ENCODE results near the gene TRPV3. TPM values are rescaled to one million over a fixed set of nuclear protein-coding genes. Genes with fewer than 3 reads are reported as not detected.

TRPV3 gene
- total and polyA plus RNA-seq, 9 of the 15 experiments (the other 6 are each of a cell fraction or from before 2014, with no cell fraction given) = 0.03 to 0.42 (median 0.11) TPM; not detected in 1

DNA sequence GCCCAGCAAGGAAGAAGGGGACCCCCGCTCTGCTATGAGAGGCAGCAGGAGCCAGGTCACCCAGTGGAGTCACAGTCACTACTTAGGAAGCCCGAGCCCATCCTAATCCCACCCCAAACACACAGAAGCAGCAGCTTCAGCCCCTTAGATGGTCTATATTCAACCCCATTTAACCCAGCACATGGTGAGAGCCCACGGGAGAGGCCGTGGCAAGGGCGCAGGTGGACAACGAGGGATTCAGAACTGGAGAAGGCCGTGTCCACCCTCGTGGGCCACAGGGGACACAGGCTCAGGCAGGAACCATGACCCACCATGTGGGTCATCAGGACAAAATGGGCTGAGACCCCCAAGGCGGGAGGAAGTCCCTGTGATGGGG, 1.6 kb upstream of the TRPV3 start:
- 26% methylated on average over 3 of the region's 9 CpGs for WGBS (ENCODE audit: insufficient coverage, low coverage, missing lambda C conversion rate)
- no peak overlapping the region for H3K4me2 ChIP-seq (ENCODE audit: insufficient read depth, low read length)
- no peak overlapping the region for H2AFZ ChIP-seq (ENCODE audit: low read depth, low read length)
- CTCF ChIA-PET (ENCODE audit: low intra/inter-chr PET ratio) = no interaction called here
- no peak overlapping the region for H3K4me3 ChIP-seq
- no peaks in the 10 kb centered on the region for H3K79me2 ChIP-seq (ENCODE audit: control insufficient read depth, insufficient read depth, low read length)
- no peak overlapping the region for H3K9ac ChIP-seq (ENCODE audit: insufficient read depth in 1 of 2, low read depth in 2 of 2, low read length in 2 of 2)
- H3K9me1 ChIP-seq (ENCODE audit: control insufficient read depth, insufficient read depth, low read length) = peaks cover 4% of the 10 kb centered on the region
- POLR2A ChIA-PET = no interaction called here
- H3K36me3 ChIP-seq (ENCODE audit: control insufficient read depth, insufficient read depth, low read length) = no peaks in the 10 kb centered on the region
- no peak for DNase-seq (ENCODE audit: extremely low read depth in 1 of 4, low spot score in 3 of 4)
- H3K27me3 ChIP-seq (ENCODE audit: control insufficient read depth in 2 of 2, insufficient read depth in 2 of 2, low read length in 2 of 2) = peaks cover 0 to 11% of the 10 kb centered on the region in 2 experiments; a peak in 2 of 5 replicates
- H3K27ac ChIP-seq (ENCODE audit: extremely low read depth, low read depth, low read length) = no peak overlapping the region
- no peaks in the 10 kb centered on the region for H3K9me3 ChIP-seq (replicated peaks; ENCODE audit: control insufficient read depth, insufficient read depth, low read depth, low read length)
- no peak for ATAC-seq
- no TSS peak for BruUV-seq (replicated peaks)
- no peak for FAIRE-seq
- H4K20me1 ChIP-seq (replicated peaks; ENCODE audit: control insufficient read depth, insufficient read depth, low read length) = no peaks in the 10 kb centered on the region; the same call in 1 of the 2 replicates
- H3K4me1 ChIP-seq (replicated peaks in 1 of 2; ENCODE audit: control insufficient read depth in 2 of 2, insufficient read depth in 2 of 2, low read length in 2 of 2) = peaks cover 11 to 24% of the 10 kb centered on the region in 2 experiments
- in situ Hi-C loops (cut with MboI) (no loop called here), intact Hi-C loops (cut with micrococcal nuclease) (no loop called here)
- no peak for TF ChIP-seq ARNT (IDR thresholded peaks at IDR 0.05)
- no peak for TF ChIP-seq RNF2 (IDR thresholded peaks at IDR 0.05)
- no peak for TF ChIP-seq ZNF707 (CRISPR knock-in tag; conservative IDR thresholded peaks at IDR 0.05)
- TF ChIP-seq, protein P1, sequence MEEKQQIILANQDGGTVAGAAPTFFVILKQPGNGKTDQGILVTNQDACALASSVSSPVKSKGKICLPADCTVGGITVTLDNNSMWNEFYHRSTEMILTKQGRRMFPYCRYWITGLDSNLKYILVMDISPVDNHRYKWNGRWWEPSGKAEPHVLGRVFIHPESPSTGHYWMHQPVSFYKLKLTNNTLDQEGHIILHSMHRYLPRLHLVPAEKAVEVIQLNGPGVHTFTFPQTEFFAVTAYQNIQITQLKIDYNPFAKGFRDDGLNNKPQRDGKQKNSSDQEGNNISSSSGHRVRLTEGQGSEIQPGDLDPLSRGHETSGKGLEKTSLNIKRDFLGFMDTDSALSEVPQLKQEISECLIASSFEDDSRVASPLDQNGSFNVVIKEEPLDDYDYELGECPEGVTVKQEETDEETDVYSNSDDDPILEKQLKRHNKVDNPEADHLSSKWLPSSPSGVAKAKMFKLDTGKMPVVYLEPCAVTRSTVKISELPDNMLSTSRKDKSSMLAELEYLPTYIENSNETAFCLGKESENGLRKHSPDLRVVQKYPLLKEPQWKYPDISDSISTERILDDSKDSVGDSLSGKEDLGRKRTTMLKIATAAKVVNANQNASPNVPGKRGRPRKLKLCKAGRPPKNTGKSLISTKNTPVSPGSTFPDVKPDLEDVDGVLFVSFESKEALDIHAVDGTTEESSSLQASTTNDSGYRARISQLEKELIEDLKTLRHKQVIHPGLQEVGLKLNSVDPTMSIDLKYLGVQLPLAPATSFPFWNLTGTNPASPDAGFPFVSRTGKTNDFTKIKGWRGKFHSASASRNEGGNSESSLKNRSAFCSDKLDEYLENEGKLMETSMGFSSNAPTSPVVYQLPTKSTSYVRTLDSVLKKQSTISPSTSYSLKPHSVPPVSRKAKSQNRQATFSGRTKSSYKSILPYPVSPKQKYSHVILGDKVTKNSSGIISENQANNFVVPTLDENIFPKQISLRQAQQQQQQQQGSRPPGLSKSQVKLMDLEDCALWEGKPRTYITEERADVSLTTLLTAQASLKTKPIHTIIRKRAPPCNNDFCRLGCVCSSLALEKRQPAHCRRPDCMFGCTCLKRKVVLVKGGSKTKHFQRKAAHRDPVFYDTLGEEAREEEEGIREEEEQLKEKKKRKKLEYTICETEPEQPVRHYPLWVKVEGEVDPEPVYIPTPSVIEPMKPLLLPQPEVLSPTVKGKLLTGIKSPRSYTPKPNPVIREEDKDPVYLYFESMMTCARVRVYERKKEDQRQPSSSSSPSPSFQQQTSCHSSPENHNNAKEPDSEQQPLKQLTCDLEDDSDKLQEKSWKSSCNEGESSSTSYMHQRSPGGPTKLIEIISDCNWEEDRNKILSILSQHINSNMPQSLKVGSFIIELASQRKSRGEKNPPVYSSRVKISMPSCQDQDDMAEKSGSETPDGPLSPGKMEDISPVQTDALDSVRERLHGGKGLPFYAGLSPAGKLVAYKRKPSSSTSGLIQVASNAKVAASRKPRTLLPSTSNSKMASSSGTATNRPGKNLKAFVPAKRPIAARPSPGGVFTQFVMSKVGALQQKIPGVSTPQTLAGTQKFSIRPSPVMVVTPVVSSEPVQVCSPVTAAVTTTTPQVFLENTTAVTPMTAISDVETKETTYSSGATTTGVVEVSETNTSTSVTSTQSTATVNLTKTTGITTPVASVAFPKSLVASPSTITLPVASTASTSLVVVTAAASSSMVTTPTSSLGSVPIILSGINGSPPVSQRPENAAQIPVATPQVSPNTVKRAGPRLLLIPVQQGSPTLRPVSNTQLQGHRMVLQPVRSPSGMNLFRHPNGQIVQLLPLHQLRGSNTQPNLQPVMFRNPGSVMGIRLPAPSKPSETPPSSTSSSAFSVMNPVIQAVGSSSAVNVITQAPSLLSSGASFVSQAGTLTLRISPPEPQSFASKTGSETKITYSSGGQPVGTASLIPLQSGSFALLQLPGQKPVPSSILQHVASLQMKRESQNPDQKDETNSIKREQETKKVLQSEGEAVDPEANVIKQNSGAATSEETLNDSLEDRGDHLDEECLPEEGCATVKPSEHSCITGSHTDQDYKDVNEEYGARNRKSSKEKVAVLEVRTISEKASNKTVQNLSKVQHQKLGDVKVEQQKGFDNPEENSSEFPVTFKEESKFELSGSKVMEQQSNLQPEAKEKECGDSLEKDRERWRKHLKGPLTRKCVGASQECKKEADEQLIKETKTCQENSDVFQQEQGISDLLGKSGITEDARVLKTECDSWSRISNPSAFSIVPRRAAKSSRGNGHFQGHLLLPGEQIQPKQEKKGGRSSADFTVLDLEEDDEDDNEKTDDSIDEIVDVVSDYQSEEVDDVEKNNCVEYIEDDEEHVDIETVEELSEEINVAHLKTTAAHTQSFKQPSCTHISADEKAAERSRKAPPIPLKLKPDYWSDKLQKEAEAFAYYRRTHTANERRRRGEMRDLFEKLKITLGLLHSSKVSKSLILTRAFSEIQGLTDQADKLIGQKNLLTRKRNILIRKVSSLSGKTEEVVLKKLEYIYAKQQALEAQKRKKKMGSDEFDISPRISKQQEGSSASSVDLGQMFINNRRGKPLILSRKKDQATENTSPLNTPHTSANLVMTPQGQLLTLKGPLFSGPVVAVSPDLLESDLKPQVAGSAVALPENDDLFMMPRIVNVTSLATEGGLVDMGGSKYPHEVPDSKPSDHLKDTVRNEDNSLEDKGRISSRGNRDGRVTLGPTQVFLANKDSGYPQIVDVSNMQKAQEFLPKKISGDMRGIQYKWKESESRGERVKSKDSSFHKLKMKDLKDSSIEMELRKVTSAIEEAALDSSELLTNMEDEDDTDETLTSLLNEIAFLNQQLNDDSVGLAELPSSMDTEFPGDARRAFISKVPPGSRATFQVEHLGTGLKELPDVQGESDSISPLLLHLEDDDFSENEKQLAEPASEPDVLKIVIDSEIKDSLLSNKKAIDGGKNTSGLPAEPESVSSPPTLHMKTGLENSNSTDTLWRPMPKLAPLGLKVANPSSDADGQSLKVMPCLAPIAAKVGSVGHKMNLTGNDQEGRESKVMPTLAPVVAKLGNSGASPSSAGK (IDR thresholded peaks at IDR 0.05) = no peak
- TF ChIP-seq, protein P2, sequence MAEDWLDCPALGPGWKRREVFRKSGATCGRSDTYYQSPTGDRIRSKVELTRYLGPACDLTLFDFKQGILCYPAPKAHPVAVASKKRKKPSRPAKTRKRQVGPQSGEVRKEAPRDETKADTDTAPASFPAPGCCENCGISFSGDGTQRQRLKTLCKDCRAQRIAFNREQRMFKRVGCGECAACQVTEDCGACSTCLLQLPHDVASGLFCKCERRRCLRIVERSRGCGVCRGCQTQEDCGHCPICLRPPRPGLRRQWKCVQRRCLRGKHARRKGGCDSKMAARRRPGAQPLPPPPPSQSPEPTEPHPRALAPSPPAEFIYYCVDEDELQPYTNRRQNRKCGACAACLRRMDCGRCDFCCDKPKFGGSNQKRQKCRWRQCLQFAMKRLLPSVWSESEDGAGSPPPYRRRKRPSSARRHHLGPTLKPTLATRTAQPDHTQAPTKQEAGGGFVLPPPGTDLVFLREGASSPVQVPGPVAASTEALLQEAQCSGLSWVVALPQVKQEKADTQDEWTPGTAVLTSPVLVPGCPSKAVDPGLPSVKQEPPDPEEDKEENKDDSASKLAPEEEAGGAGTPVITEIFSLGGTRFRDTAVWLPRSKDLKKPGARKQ (CRISPR knock-in tag; IDR thresholded peaks at IDR 0.05) = no peak
- TF ChIP-seq ESRRB (CRISPR knock-in tag; IDR thresholded peaks at IDR 0.05; ENCODE audit: borderline replicate concordance) = no peak
- no peak for TF ChIP-seq ZNF174 (CRISPR knock-in tag; IDR thresholded peaks at IDR 0.05)
- TF ChIP-seq ZSCAN29 (IDR thresholded peaks at IDR 0.05) = no peak
- no peak for TF ChIP-seq EP400 (IDR thresholded peaks at IDR 0.05)
- no peak for TF ChIP-seq ZKSCAN3 (CRISPR knock-in tag; IDR thresholded peaks at IDR 0.05)
